GM21367 (cell line): ENCODE data around the gene KCNS1.

Experiments
- ATAC-seq: cut with Tn5 transposase; IDR thresholded peaks from one replicate; pipeline ENCODE4 v1.9.1; 2021; ENCODE audit not compliant: unreplicated experiment

Gene KCNS1

DNA sequence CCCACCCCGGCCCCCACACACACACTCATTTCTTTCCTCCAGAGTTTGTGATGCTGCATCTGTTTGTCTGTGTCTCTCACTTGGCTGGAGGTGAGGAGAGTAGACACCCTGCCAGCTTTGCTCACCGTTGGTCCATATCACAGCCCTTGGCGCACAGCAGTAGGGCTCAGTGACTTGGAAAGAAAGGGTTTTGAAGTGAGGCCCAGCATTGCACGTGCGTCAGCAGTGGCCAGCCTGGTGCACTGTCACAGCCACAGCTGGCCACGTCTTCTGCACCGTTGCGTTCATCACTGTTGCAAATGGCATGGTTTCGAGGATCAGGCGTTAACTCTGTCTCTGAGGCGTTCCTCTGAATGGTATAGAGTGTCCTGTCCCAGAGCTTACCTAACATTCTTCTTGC lies 10.4 kb upstream of the KCNS1 start:
- no peak for ATAC-seq

GRCh38 chr20:45110301-45110700 lies 9.4 kb upstream of the KCNS1 start:
- no peak for ATAC-seq

GRCh38 chr20:45109634-45110033 lies 8.7 kb upstream of the KCNS1 start:
- no peak for ATAC-seq

DNA sequence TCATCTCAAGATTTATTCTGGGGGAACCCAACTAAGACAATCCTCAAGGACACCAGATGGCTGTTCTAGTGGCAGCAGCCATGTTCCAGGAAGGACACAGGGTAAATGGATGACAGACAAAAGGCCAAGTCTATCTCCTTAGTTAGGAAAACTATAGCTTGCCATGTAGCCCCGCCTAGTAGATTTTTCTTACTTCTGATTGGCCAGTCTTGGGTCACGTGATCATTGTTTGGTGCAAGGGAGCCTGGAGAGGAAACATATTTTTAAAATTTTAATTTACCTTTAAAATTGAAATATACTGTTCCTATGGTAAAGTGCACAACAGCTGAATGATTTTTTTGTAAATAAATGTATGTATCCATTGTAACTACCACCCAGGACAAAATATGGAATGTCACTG lies 4.4 kb upstream of the KCNS1 start:
- ATAC-seq: no peak

GRCh38 chr20:45104786-45105185 lies 3.9 kb upstream of the KCNS1 start:
- ATAC-seq: no peak

DNA sequence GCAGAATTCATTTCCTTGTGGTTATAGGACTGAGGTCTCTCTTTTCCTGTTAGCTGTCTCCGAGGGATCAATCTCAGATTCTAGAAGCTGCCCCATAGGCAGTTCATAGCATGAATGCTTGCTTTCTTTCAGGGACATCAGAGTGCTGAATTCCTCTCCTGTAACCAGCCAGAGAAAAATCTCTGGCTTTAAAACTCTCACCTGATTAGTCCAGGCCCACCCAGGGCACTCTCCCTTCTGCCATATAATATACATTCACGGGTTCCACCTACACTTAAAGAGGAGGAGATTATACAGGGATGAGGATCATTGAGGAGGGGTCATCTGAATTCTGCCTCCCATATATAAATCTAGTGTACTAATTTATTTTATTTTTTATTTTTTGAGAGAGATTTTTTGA lies 2.1 kb upstream of the KCNS1 start:
- no peak for ATAC-seq

DNA sequence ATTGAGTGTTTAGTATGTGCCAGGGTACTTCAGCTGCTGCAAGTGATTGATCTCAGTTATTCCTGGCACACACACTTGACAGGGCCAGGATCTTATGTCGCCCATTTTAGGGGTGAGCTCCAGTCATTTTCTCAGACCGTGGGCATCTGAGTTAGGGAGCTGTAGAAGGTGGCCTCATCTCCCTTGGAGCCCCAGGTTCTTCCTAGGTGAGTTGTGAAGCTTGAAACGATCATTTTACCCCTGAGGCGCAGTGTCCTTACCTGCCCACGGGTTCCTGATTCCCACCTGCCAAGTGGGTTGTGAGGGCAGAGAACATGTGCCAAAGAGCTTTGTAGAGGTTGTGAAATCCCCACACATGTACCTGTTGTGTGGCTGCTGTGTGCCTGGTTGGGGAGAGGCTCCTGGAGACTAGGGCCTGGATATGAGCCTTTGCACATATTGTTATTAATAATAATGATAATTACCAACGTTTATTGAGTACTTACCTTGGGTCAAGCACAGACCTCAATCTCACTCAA lies 465 bp upstream of the KCNS1 start:
- ATAC-seq: no peak

GRCh38 chr20:45098103-45098773 lies 2.7 kb downstream of the KCNS1 start:
- ATAC-seq: no peak

DNA sequence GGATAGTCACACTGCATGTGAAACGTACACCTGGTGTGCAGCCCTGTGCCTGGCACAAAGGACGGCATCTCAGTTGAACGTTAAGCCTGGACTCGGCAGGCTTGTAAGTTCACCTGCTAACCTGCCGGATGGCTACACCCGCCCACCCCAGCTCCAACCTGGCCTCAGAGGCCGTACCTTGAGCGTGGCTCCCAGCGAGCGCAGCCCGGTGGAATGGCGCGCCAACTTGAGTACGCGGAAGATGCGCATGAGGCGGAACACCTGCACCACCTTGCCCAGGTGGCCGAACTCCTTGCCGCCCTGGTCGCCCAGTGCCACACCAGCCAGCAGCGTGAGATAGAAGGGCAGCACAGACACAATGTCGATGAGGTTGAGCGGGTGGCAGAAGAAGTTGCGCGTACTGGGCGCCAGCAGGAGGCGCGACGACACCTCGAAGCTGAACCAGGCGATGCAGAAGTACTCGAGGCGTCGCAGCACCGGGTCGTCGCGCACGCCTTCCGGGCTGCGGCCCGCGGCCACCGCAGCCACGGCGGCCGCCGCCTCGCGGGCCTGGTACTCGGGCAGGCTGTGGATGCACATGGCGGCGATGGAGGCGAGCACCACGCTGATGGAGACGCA lies 3.3 kb downstream of the KCNS1 start:
- no peak for ATAC-seq

DNA sequence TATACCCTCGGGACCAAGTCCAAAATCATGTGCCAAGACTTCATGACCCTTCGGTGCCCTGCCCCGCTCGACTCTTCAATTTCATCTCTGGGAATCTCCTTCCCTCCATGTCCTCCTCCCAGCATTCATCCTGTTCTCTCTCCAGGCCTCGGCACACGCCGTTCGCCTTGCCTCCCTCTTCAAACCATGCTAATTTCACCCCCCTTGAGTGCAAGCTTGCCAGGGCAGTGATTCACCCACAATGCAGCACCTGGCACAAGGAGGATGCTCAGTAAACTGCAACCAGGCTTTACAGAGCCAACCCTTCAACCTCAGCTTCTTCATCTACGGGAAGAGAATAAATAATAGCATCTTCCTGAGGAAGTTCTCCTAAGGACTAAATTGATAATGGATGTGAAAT lies 4.1 kb downstream of the KCNS1 start:
- no peak for ATAC-seq

DNA sequence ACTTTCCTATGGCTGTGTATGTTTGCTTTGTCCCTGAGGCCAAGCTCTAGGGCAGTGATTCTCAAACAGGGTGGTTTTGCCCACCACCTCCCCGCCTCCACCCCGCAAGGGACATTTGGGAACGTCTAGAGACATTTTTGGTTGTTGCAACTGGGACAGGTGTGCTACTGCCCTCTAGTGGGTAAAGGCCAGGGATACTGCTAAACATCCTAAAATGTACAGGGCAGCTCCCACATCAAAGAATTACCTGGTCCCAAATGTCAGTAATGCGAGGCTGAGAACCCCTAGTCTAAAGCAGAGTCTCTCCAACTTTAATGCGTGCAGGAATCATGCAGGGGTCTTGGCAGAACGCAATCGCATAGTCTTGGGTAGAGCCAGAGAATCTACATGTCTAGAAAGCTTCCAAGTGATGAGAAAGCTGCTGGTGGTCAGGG lies 5.1 kb downstream of the KCNS1 start:
- no peak for ATAC-seq

- ATAC-seq: no peak
These were observed 5.9 kb downstream of the KCNS1 start for GRCh38 chr20:45094864-45095574.

DNA sequence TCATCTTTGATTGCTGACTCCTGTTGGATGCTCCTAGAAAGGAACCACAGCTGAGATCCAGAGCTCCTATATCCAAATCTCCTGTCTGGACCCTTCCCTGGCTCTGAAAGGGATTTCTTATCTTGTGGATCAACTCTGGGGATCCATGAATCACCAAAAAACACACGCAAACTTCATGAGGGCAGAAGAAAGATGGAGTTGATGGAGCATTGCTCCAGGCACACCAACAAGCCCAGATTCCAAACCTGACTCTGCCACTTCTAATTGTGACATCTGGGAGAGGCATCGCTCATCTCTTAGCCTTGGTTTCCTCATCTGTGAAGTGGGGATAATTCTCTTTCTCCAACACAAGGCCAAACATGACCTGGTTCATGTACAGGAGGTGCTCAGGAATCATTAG lies 6.7 kb downstream of the KCNS1 start:
- no peak for ATAC-seq

- ATAC-seq: no peak
These were observed 8.0 kb downstream of the KCNS1 start for GRCh38 chr20:45092898-45093297.

GRCh38 chr20:45091366-45091765 lies 9.6 kb downstream of the KCNS1 start:
- ATAC-seq: no peak

DNA sequence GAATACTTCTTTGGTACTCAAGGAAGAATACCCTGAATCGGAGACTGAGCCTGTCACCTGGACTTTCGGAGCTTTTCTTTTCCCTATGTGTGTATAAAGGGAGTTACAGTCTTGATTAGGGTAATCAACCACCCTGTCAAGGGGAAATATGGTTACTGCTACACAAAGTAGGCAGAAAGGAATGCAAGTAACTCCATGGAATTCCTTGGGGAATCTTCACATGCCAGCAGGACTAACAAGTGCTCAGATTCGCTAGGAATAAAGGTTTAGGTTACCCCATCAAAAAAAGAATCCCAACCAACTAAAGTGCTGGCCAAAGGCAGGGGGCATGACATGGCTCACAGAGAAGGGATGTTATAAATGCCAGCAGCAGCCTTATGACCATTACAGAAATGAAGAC lies 10.4 kb downstream of the KCNS1 start:
- no peak for ATAC-seq

GRCh38 chr20:45088247-45088646 lies 12.7 kb downstream of the KCNS1 start:
- no peak for ATAC-seq

DNA sequence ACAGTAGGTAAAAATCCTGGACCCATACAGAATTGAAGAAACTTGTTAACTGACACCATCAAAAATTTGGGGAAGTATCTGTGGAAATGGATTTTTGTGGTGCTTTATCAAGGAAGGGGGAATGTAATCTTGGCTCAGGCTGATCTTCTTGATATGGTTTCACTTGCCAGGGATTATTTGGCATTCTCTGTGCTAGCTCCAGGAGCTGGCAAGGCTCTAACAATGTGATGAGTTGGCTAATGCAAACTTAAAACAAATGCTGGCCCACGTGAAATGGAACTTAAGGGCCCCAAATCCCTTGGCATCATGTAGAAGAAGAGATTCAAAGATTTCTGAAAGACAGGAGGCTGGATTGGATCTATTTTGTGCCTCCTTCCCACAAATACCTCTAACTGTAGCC lies 13.1 kb downstream of the KCNS1 start:
- ATAC-seq: no peak

- no peak for ATAC-seq
These were observed 13.7 kb downstream of the KCNS1 start for GRCh38 chr20:45087097-45087790.

DNA sequence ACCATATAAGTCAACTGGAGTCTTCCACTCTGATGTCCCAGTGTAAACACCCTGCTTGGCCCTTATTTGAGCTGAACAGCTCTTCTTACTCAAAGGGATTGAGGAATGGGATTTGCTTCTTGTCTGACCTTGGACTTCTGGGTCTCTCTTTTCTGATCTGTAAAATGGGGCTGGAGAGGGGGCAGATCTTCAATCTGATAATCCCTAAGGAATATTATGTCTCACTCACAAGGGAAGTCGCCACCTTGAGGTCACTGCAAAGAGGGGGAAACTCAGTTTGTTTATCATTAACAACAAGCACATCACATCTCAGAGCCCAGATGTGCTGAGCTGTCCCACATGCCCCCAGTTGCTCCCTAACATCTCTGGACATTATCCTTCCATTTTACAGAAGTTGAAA lies 15.1 kb downstream of the KCNS1 start:
- ATAC-seq: no peak

- ATAC-seq: no peak
These were observed 15.6 kb downstream of the KCNS1 start for GRCh38 chr20:45085289-45085688.

DNA sequence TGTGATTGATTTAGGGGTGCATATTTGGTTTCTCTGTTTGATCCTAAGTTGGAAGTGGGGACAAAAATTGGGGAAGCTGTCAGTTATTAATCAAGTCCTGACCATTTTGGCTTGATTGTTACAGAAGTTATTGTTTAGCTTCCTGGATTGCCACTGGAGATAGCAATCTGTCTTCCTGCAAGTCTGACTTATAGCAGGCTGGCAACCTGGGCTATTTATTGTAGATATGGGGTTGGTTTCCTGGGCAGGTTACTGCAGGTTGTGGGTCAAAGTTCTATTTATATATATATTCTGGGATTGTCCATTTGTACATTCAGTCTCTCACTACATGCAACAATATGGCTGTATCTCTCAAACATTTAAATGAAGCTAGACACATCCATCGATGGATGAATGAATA lies 17.8 kb downstream of the KCNS1 start:
- ATAC-seq: no peak
